GM18868 (cell line): ENCODE data around the gene TMEM114.

Source experiments
- ATAC-seq: cut with Tn5 transposase; IDR thresholded peaks from one replicate; pipeline ENCODE4 v1.9.1; 2021; ENCODE audit warnings: mild to moderate bottlenecking, moderate library complexity; ENCODE audit not compliant: unreplicated experiment

Gene TMEM114

DNA sequence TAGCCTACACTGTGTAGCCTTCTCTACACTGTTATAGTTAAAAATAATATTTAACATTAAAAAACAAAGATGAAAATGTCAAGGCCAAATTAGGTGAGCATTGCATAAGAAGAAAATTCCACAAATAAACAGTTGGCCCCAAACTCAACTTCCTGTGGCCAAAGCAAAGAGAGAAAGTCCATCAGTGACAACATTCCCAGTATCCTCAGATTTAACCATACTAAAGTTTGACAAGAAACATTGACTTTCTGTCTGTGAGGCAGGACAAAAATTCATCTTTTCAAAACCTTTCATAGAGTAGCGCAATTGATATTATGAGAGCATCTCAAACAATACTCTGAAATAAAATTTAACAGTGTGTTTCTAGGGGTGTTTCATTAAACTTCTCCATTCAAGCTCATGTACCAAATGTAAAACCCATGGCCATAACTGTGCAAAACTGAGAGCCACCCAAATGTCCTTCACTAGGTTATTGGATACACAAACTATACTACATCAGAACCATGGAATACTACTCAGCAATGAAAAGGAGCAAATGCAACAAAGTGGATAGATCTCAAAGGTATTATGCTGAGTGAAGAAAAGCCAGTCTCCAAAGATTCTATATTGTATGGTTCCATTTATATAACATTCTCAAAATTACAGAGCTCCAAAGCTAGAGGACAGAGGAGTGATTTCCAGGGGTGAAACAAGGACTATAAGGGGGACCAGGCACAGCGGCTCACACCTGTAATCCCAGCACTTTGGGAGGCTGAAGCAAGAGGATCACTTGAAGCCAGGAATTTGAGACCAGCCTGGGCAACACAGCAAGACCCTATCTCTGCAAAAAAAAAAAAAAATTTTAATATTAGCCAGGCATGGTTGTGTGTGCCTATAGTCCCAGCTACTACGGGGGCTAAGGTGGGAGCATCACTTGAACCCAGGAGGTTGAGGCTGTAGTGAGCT lies 38.7 kb downstream of the TMEM114 start:
- ATAC-seq, result no peak

- ATAC-seq, result no peak
Observed at GRCh38 chr16:8550728-8551387, 39.5 kb downstream of the TMEM114 start.

- no peak for ATAC-seq
Observed at GRCh38 chr16:8549843-8550412, 40.4 kb downstream of the TMEM114 start.

DNA sequence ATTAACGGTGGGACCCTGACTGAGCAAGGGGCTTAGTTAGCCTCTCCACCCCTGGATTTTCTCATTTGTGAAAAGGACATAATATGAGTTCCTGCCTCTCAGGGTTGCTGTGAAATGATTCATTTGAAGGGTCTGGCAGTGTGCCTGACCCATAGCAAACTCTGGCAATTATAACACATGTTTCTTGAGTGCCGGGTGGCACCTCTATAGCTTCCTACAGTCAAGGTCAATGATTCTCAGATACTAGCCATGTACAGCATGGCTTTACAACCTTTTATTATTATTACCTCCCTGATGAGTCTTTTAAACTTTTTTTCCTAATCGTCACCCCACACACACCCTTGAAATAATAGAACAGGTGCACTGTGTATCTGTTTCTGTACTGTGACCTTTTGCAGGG lies 42.1 kb downstream of the TMEM114 start:
- no peak for ATAC-seq

DNA sequence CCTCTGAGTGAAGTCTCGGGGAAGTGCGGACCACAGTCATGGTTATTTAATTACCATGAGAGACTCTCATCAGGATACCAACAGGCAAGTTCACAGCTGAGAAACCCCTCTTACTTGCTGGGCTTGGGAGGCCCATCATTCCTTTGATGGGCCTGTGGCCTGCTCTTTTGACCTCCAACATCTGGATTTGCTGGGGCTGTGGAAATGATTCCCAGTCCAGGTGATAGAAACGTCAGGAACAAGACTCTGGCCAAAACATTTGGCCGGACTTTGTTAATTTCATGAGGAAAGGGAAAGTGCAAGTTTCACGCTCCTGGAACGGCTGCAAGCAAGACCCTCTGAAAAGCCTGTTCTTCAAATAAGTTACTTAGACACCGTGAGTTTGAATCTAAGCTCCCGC lies 42.5 kb downstream of the TMEM114 start:
- ATAC-seq, result no peak

- no peak for ATAC-seq
Observed at GRCh38 chr16:8544406-8544805, 45.9 kb downstream of the TMEM114 start.

DNA sequence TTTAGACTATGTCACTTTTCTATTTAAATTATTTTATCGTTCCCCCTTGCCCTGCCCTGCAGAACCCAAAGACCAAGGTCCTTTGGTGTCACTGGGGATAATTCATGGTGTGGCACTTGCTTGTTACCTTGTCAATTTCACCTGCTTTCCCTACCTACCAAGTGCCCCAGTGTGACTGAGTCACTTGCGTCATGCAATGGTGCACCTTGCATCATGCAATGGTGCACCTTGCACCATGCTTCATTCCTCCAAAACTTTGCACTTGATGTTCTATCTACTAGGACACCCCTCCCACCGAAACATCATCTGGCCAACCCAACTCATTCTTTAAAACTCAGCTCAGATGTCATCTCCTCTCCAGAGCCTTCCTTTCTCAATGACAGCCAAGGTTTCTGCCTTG lies 47.1 kb downstream of the TMEM114 start:
- no peak for ATAC-seq

- no peak for ATAC-seq
Observed at GRCh38 chr16:8542393-8542792, 47.9 kb downstream of the TMEM114 start.

DNA sequence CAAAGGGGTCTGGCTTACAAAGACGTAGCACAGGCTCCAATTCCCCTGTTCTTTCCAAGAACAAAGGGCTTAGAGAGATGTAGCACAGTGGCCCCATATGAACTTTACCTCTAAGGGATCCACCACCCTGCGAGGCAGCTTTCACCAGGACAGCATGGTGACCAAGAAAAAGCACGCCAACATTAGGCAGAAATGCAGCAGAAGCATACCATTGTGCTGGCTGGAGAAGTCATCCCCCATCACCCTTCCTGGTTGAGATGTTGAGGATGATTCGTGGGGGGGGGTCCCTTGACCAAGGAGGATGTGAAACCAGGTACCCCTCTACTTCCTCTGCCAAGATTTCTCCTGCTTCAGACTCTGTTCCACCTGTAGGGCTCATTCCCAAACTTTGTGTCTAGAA lies 48.4 kb downstream of the TMEM114 start:
- ATAC-seq, result no peak

DNA sequence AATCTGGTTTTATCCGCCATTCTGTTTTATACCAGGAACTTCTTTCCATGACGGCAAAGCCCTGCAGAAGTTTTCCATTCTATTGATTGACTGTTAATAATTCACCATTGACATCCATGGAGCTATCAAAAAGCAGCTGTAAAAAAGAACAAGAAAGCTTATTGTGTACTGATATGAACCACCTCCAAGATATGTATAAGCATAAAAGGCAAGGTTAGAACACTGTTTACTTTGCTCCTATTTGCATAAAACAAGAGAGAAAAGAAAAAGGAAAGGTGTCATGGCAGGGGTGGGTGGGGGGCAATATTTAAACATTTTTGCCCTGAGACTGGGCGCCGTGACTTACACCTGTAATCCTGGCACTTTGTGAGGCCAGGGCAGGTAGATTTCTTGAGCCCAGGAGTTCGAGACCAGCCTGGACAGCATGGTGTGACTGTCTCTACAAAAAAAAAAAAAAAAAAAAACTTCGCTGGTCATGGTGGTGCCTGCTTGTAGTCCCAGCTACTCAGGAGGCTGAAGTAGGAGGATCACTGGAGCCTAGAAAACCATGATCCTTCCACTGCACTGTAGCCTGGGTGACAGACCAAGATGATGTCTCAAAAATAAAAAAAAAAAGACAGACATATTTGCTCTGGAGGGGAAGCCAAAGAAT lies 52.5 kb downstream of the TMEM114 start:
- ATAC-seq, result no peak

- ATAC-seq, result no peak
Observed at GRCh38 chr16:8533509-8533908, 56.8 kb downstream of the TMEM114 start.

GRCh38 chr16:8530752-8531384 lies 59.4 kb downstream of the TMEM114 start:
- ATAC-seq, result no peak

DNA sequence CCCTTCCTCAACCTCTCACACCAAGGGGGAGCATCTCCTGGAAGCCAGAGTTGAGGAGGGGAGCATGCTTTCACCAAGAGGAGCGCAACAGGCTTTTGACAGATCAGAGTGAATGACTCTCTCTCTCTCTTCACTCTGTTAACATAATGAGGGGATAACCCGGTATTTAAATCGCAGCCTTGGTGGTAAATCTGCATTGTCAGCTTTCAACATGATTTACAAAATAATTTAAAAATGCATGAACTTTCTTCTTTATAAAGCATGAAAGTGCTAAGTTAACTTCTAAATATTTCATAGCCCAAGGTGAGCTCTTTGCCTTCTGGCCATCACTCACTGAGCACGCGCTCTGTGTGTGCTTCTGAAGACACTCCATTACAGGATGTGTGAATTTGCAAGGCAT lies 61.8 kb downstream of the TMEM114 start:
- no peak for ATAC-seq

- no peak for ATAC-seq
Observed at GRCh38 chr16:8523932-8524331, 66.4 kb downstream of the TMEM114 start.

- no peak for ATAC-seq
Observed at GRCh38 chr16:8522757-8523156, 67.6 kb downstream of the TMEM114 start.

GRCh38 chr16:8519643-8520042 lies 70.7 kb downstream of the TMEM114 start:
- ATAC-seq, result no peak
